Astrocyte (in vitro differentiated cells and primary cell): Measurements from ENCODE around the gene PPP1R16B.

Experiments
- CTCF ChIP-seq: IDR thresholded peaks from 2 replicates; pipeline ENCODE4 v1.5.1; 2011; ENCODE audit warnings: low read depth, mild to moderate bottlenecking, inconsistent platforms, low read length, moderate library complexity; ENCODE audit not compliant: insufficient read depth
- EZH2 ChIP-seq: IDR thresholded peaks from 2 replicates; pipeline ENCODE4 v1.6.1; 2012; ENCODE audit warnings: mild to moderate bottlenecking, low read length, inconsistent platforms; ENCODE audit not compliant: insufficient read depth

- TF ChIP-seq CTCF (no peak), EZH2 (no peak)
Measured at GRCh38 chr20:38896009-38896594, 90.6 kb downstream of the PPP1R16B start.
